GM19372 (cell line): ENCODE results near the gene CACNA1I.

Experiments used
- ATAC-seq: cut with Tn5 transposase; IDR thresholded peaks from one replicate; pipeline ENCODE4 v1.9.1; 2021; ENCODE audit warnings: mild to moderate bottlenecking, low read depth, moderate library complexity; ENCODE audit not compliant: unreplicated experiment

CACNA1I gene

GRCh38 chr22:39646398-39647063, 76.0 kb downstream of the CACNA1I start:
- ATAC-seq, result no peak

DNA sequence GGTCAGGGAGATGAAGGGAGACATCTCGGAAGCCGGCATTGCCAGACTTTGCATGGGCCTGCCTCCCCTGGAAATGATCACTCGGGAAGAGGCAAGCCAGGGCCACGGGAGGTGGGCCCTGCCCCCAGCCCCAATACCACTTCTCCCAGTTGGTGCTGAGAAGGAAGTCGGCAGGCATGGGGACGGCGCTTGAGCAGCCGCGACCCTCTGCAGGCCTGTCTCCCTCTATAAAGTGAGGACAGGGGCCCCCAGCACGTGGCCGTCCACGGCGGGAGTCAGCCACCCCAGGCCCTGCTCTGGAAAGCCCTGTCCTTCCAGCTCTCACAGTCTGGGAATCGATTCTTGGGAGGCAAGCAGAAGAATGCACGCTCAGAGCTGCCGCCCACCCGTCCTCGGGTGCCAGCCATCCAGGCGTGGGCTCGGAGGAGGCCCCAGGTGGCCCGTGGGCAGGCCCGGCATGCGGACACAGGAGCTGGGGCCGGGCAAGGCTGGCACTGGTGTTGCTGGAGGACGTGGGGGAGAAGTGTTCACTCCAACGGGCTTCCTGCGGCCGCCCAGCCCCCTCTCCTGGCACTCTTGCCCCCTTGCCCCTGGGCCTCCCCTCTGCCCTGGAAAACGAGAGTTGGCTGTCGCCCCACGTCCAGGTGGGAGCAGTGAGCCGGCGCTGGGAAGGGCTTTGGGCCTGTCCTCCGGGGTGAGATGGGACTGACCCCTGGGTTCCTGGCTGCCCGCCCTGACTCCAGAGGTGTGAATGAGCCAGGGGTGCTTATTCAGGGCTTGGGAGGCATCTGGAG, 77.5 kb downstream of the CACNA1I start:
- no peak for ATAC-seq

DNA sequence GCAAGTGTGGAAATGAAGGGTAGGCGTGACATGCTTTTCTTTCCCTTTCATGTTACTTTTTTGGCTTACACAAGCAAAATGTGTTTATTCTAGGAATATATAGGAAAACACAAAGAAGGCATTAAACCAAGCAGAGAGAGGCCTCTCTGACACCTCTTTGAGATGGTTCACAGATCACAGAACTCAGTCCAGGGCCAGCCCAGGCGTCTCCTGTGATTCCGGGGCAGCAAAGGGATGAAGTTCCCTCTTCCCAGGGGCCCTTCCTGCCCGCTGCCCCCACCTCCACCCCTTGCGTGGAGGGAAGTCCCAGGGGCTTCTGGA, 78.0 kb downstream of the CACNA1I start:
- no peak for ATAC-seq

DNA sequence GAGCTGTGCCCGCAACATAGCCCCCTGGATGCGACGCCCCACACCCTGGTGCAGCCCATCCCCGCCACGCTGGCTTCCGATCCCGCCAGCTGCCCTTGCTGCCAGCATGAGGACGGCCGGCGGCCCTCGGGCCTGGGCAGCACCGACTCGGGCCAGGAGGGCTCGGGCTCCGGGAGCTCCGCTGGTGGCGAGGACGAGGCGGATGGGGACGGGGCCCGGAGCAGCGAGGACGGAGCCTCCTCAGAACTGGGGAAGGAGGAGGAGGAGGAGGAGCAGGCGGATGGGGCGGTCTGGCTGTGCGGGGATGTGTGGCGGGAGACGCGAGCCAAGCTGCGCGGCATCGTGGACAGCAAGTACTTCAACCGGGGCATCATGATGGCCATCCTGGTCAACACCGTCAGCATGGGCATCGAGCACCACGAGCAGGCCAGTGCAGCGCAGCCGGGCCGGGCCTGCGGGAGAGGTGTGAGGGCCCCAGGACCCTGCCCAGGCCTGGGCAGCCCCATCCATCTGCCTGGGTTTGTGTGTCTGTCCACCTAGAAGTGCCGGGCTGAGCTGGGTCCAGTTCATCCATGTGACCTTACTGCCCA, 79.0 kb downstream of the CACNA1I start:
- no peak for ATAC-seq

GRCh38 chr22:39651053-39651996, 80.8 kb downstream of the CACNA1I start:
- no peak for ATAC-seq

DNA sequence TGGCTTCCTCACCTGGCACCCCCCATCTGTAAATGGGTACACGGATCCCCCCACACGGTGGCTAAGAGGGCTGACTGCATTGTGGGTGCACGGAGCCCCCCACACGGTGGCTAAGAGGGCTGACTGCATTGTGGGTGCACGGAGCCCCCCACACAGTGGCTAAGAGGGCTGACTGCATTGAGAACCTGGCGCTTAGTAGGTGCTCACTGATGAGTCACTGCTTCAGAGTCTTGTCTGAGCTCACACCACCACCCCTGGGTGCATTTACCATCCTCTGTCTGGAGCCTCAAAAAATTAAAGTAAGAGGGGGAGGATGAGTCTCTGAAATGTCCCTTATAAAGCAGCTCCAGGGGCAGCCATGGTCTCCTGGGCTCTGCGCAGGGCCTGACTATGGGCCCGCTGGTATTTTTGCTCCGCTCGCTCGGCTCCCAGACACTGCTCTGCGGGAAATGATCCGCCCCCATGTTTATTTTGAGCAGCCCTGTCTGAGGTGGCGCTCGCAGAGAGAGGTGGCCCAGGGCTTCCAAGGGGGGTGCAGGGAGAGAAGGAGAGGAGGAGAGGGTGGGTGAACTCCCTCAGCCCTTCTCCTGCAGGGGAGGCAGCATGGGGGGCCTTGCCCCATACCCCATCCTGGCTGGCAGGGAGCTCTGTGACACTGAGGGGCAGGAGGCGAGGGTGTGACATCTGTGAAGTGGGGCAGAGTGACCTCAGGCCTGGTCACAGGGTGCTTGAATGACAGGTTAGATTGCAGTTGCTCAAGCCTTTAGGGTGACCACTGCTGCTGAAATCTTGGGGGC, 82.6 kb downstream of the CACNA1I start:
- ATAC-seq, result no peak

- no peak for ATAC-seq
Observed at GRCh38 chr22:39653787-39654077, 83.2 kb downstream of the CACNA1I start.

- no peak for ATAC-seq
Observed at GRCh38 chr22:39654131-39654926, 83.8 kb downstream of the CACNA1I start.

- ATAC-seq, result no peak
Observed at GRCh38 chr22:39655004-39655579, 84.5 kb downstream of the CACNA1I start.

DNA sequence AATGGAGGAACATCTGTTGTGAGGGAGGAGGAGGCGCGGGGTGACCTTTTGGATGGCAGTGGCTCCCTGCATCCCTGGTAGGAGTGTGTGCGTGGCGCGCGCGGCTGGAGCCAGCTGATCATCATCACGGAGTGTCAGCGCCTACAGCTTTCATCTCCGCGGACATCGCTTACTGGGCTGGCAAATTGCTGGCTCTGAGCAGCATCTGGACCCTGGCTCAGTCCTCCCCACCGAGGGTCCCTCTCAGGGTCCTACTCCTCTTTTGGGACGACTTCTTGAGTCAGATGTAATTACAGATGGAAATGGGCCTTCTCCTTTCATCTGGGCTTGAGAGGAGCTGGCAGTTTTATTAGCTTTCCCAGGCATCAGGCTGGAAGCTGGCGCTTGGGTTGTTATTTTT, 85.3 kb downstream of the CACNA1I start:
- ATAC-seq, result no peak

DNA sequence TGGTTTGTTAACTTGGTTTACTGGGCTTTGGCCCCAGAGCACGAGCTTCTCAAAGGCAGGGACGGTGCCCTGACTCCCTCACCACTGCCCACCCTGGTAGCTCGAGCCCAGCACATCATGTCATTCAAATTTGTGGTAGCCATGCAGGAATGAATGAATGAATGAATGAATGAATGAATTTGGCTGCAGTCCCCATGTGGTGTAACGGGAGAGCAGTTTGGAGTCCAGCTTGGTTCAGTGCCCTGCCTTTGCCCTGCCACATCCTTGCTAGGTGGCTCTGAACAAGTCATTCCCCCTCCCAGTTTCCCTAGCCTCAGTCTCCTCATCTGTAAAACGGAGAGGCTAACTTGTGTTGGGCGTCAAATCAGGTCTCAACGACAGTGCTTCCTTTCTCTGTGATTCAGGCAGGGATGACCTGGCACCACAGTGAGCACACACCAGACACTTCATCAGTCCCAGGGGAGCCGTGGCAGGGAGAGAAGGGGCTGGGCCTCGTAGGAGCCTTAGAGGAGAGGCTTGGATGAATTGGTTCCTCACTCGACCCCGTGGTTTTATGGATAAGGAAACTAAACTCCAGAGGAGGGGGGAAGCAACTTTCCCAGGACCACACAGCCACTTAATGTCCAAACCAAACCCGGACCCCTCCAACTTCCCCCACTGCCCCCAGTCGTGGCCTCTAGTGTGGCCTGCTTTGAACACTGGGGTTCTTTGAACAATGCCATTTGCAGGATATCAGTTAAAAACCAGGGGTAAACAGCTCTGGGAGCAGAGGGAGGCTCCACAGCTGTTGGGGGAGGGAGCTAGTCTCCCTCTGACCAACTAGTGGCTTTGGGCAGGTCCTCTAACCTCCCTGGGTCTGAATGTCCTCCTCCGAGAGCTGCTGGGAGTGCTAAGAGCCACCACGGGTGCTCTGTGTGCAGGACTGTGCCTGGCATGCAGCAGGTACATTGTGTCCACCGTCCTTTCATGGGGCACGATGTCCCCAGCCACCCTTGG, 86.2 kb downstream of the CACNA1I start:
- no peak for ATAC-seq

DNA sequence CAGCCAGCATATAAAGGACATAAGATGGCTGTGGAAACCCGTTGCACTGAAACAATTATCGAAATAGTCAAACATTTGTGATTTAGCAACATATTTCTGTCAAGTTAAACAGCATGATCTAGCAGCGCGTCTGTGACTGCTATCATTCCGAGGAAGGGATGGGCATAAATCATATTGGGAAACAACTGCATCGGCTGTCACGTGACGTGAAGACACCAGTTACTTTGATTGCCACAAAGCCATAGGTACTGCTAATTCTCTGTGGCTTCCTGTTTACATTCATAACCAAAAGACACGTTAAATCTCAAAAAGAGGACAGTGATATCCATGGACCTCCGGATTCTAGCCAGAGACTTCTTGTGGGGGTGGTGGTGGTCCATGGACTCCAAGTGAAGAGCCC, 87.8 kb downstream of the CACNA1I start:
- no peak for ATAC-seq

DNA sequence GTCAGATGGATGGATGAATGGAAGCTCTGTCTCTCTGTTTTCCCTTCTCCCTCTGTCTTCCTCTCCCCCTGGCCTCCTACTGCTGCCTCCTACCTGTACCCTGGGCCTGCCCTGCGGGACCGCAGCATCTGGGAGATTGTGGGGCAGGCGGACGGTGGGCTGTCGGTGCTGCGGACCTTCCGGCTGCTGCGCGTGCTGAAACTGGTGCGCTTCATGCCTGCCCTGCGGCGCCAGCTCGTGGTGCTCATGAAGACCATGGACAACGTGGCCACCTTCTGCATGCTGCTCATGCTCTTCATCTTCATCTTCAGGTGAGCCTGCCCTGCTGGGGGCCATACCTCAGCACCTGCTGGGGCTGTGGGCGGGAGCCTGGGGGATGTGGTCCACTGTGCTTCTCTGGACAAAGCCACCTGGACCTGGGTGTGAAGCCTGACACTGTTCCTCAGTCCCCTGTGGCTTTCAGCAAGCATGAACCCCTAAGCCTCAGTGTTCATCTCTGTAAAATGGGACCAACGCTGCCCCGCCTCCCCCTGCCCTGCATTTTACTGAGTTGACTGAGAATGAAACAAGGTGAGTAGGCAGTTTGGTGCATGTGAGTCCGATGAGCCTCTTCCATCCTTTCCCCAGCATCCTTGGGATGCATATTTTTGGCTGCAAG, 88.4 kb downstream of the CACNA1I start:
- no peak for ATAC-seq

GRCh38 chr22:39661501-39661841, 90.9 kb downstream of the CACNA1I start:
- no peak for ATAC-seq

- no peak for ATAC-seq
Observed at GRCh38 chr22:39661842-39662685, 91.5 kb downstream of the CACNA1I start.

DNA sequence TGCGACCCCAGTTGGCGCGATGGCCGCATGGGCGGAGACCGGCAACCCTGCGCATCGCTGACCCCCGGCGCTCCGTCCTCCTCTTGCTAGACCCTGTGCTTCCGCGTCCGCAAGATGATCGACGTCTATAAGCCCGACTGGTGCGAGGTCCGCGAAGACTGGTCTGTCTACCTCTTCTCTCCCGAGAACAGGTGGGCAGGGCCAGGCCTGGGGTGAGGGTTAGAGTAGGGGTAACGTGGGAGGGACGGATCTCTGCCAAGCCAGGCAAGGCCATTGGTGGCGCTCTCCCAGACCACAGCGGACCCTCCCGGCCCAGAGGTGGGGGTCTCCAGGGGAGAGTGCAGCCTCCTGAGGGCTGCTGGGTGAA, 92.1 kb downstream of the CACNA1I start:
- no peak for ATAC-seq

DNA sequence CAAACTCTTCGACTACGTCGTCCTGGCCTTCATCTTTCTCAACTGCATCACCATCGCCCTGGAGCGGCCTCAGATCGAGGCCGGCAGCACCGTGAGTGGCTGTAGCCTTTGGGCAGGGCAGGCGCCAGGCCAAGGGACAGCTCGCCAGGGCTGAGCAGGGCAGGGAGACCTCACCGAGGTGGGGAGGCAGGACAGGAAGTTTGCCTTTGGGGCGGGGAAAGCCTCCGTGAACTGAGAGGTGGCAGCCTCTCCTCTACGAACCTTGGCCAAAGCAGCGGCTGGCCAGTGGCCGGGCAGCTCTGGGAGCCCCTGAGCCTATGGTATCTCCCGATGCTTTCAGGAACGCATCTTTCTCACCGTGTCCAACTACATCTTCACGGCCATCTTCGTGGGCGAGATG, 93.2 kb downstream of the CACNA1I start:
- ATAC-seq, result no peak
